Tibial artery (tissue), 4 donors: ENCODE results near the gene MRPL36.
A peak's percentile ranks its signal among the peaks of the same experiment; 100 is the strongest.

Source experiments
- DNase-seq, 2 donors: peaks; one replicate each; pipeline ENCODE4 v3.0.0-alpha.2; 2019
- H3K27ac ChIP-seq, 2 donors: fragments of 200-600 bp; sonication (generic) in 1 of 2; 1 replicate in 1 of 2; 2 replicates in 1 of 2; pipeline ENCODE4 v1.5.1; 2018 to 2019; ENCODE audit warnings: mild to moderate bottlenecking in 1 of 2
- H3K27me3 ChIP-seq, 2 donors: fragments of 200-600 bp; sonication (generic) in 1 of 2; one replicate each; pipeline versions ENCODE4 v1.5.1 to v1.6.0; 2016 to 2019
- H3K36me3 ChIP-seq, 3 donors: fragments of 200-600 bp; sonication (generic) in 2 of 3; one replicate each; pipeline ENCODE4 v1.5.1; 2016 to 2019; ENCODE audit warnings: mild to moderate bottlenecking in 2 of 3
- H3K4me1 ChIP-seq, 4 donors: fragments of 200-600 bp; sonication (generic) in 2 of 4; 1 replicate in 3 of 4; 2 replicates in 1 of 4; pipeline ENCODE4 v1.5.1; 2016 to 2019
- H3K4me3 ChIP-seq, 2 donors: fragments of 200-600 bp; sonication (generic) in 1 of 2; 1 replicate in 1 of 2; 2 replicates in 1 of 2; pipeline ENCODE4 v1.5.1; 2018 to 2019; ENCODE audit warnings: mild to moderate bottlenecking in 2 of 2
- H3K9me3 ChIP-seq, 3 donors: fragments of 200-600 bp; sonication (generic) in 1 of 3; one replicate each; pipeline ENCODE4 v1.5.1; 2016 to 2019
- intact Hi-C: fragments of 100-400 bp; cut with DNase I; formaldehyde crosslinking; loops from one replicate; pipeline ENCODE4 v1.15.0; 2023; ENCODE audit warnings: low total_unique reads
- TF ChIP-seq, protein P1 (sequence below), 2 experiments: fragments of 200-600 bp in 1 of 2; fragments of 450-650 bp in 1 of 2; IDR thresholded peaks; one replicate each; pipeline ENCODE4 v1.5.1; 2017 to 2019; ENCODE audit warnings: antibody characterized with exemption in 2 of 2, mild to moderate bottlenecking in 1 of 2, moderate library complexity in 1 of 2

MRPL36 gene

DNA sequence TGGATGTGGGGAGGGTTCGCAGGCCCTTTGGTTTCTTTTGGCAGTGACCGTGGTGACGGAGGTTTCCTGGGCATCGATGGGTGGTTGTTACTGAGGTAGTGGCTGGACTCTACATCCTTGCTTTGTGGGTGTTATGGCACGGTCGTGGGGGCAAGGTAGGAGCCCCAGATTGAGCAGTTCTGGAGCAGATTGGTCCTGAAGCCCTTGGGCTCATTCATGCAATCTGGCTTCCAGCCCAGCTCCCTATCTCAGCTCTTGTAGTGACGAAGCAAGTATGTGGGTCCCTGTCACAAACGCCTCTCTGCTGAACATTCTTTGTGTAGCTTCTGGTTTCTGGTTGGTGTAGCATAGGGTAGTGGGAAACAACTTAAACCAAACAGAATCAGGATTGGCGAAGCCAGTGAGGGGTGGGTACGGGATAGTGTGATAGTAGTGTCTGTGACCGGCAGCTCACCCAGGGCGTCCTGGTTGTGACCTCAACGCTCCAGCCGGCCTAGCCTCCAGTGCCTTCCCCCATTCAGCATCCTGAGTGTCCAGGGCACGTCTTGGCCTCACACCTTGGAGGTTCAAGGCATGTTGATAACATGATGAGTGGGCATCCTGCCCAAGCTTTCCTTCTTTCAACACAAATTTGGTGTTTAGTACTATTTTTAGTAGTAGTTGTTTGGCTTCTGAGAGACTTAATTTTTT lies 4.5 kb upstream of the MRPL36 start:
- Histone ChIP-seq H3K4me1 (peaks cover 0 to 11% (median 8%) of the 10 kb centered on the region in 4 donors), H3K36me3 (peaks cover 40 to 66% (median 53%) of the 10 kb centered on the region in 3 donors), H3K27me3 (no peaks in the 10 kb centered on the region), H3K9me3 (no peaks in the 10 kb centered on the region), H3K4me3 (no peak overlapping the region), H3K27ac (no peak overlapping the region)
- intact Hi-C loops: no loop called here
- DNase-seq: peak in 1 of 2 donors; percentile 35
- TF ChIP-seq, protein P1, sequence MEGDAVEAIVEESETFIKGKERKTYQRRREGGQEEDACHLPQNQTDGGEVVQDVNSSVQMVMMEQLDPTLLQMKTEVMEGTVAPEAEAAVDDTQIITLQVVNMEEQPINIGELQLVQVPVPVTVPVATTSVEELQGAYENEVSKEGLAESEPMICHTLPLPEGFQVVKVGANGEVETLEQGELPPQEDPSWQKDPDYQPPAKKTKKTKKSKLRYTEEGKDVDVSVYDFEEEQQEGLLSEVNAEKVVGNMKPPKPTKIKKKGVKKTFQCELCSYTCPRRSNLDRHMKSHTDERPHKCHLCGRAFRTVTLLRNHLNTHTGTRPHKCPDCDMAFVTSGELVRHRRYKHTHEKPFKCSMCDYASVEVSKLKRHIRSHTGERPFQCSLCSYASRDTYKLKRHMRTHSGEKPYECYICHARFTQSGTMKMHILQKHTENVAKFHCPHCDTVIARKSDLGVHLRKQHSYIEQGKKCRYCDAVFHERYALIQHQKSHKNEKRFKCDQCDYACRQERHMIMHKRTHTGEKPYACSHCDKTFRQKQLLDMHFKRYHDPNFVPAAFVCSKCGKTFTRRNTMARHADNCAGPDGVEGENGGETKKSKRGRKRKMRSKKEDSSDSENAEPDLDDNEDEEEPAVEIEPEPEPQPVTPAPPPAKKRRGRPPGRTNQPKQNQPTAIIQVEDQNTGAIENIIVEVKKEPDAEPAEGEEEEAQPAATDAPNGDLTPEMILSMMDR (IDR thresholded peaks at IDR 0.05): no peak

DNA sequence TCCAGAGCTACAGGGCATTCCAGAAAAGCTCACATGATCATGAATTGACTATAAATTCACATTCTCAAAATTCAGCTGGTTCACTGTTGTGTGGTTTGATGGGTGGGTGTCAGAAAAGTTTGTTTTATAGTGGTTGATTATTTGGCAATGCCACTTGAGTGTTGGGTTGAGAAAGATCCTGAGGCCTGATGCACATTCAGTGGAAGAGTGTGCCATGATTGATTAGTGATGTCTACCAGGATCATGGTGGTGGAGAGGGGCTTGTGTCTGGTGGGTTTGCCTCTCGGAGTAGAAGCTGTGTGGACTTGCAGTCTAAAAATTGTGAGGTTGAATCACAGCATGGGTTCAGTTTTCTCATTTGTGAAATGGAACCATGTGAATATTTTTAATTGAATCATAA lies 3.6 kb upstream of the MRPL36 start:
- intact Hi-C loops: no loop called here
- H3K27me3 ChIP-seq: no peaks in the 10 kb centered on the region
- no peak for DNase-seq
- no peak overlapping the region for H3K27ac ChIP-seq
- H3K36me3 ChIP-seq: peaks cover 44 to 62% (median 51%) of the 10 kb centered on the region in 3 donors
- no peak overlapping the region for H3K4me3 ChIP-seq
- TF ChIP-seq, protein P1 (IDR thresholded peaks at IDR 0.05): no peak
- H3K9me3 ChIP-seq: no peaks in the 10 kb centered on the region
- peaks cover 0 to 21% (median 14%) of the 10 kb centered on the region in 4 donors for H3K4me1 ChIP-seq

- peak overlapping the region; percentile 58 to 81 for H3K27ac ChIP-seq
- intact Hi-C loops: no loop called here
- H3K36me3 ChIP-seq: peaks cover 47 to 62% (median 51%) of the 10 kb centered on the region in 3 donors
- peak in 1 of 2 donors; percentile 27 for DNase-seq
- TF ChIP-seq, protein P1 (IDR thresholded peaks at IDR 0.05): no peak
- no peaks in the 10 kb centered on the region for H3K27me3 ChIP-seq
- H3K4me1 ChIP-seq: peaks cover 0 to 27% (median 17%) of the 10 kb centered on the region in 4 donors
- H3K4me3 ChIP-seq: peak overlapping the region; percentile 58 to 83
- no peaks in the 10 kb centered on the region for H3K9me3 ChIP-seq
Measured at GRCh38 chr5:1801967-1802295, 2.3 kb upstream of the MRPL36 start.

GRCh38 chr5:1801222-1801966 lies 1.8 kb upstream of the MRPL36 start, which contains the start of gene NDUFS6:
NDUFS6 (plus strand) TSS chr5:1801407; CDS start chr5:1801418, 11 bp downstream.
- Histone ChIP-seq H3K4me1 (peaks cover 0 to 32% (median 17%) of the 10 kb centered on the region in 4 donors), H3K27me3 (no peaks in the 10 kb centered on the region), H3K4me3 (peak within 1 kb of the TSS; percentile 58 to 83), H3K9me3 (no peaks in the 10 kb centered on the region), H3K27ac (peak within 1 kb of the TSS; percentile 58 to 81), H3K36me3 (peaks cover 41 to 62% (median 51%) of the 10 kb centered on the region in 3 donors)
- DNase-seq: peak; percentile 64 to 86
- intact Hi-C loops: no loop called here
- TF ChIP-seq, protein P1 (IDR thresholded peaks at IDR 0.05): no peak

DNA sequence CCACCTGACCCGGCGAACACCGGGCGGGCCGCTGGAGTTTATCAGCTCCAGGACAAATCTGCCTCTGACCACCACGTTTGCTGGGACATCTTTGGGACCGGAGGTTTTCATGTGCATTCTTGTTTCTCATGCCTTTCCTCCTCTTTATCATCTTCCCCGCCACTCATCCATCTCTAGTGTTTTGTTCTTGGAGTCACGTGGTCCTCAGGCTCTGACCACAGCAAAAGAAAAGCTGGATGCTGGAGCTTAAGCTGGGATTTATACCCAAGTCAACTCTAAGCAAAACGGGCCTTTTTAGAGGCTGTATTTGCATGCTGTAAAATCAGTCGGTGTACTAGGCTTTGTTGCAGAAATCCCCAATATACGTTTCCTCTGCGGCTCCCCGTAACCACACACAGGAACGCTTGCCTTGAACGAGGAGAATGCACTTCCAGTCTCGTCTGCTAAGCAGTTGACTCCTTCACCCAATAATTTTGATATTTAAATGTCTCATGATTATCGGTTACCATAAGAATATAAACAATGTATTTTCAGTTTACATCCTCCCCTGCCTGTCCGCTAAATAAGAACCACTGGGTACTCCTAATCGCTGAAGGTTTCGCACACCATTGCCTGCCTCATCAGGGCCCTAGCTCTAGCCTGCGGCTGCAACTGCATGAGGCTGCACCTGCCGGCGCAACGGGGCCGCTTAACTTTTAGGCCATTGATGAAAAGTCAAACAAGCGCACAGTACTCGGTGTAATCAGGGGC lies 1.0 kb upstream of the MRPL36 start:
- intact Hi-C loops: no loop called here
- H3K4me1 ChIP-seq: peaks cover 0 to 32% (median 17%) of the 10 kb centered on the region in 4 donors
- H3K9me3 ChIP-seq: no peaks in the 10 kb centered on the region
- H3K4me3 ChIP-seq: peak overlapping the region; percentile 58 to 83
- no peaks in the 10 kb centered on the region for H3K27me3 ChIP-seq
- peak in 1 of 2 donors; percentile 70 for DNase-seq
- H3K36me3 ChIP-seq: peaks cover 37 to 62% (median 45%) of the 10 kb centered on the region in 3 donors
- TF ChIP-seq, protein P1 (IDR thresholded peaks at IDR 0.05): no peak
- peak overlapping the region; percentile 58 to 81 for H3K27ac ChIP-seq
